GM21717 (cell line): ENCODE measurements around the gene GPR171.

Experiments used
- ATAC-seq: cut with Tn5 transposase; IDR thresholded peaks from one replicate; pipeline ENCODE4 v1.9.1; 2021; ENCODE audit warnings: mild to moderate bottlenecking, moderate library complexity; ENCODE audit not compliant: unreplicated experiment

Gene GPR171

DNA sequence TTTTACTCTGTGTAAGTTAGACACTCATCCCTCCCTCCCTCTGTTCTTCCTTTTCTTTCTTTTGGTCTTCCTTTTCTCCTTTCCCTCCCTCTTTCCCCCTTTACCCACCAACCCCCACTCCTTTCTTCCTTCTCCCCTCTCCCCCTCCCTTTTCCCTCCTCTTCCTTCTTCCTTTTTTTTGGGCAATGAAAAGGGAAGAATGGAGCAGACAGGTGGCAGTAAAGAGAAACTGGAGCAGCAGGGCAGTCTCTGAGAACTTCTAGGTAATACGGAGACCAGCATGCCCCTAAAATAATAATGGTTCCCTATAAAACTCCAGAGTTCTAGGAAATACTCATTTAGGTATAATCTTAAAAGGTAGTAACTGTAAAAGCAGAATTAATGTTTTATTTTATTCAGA, 11.4 kb upstream of the GPR171 start:
- no peak for ATAC-seq

DNA sequence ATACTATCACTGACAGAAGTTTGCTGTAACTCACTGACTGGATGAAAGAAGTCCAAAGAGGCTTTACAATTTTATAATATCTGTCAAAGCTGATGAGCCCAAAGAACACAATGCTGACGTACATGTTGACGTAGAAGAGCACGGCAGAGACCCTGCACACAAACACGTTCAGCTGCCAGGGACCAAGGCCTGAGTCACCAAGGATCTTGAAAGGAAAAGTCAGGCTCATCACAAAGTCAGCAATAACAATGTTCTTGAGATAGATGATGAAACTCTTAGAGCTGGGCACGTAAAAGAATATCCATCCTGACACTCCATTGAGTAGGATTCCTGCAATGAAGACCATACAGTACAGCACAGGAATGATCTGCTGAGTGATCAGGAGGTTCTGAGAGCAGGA, 10.9 kb upstream of the GPR171 start:
- no peak for ATAC-seq

DNA sequence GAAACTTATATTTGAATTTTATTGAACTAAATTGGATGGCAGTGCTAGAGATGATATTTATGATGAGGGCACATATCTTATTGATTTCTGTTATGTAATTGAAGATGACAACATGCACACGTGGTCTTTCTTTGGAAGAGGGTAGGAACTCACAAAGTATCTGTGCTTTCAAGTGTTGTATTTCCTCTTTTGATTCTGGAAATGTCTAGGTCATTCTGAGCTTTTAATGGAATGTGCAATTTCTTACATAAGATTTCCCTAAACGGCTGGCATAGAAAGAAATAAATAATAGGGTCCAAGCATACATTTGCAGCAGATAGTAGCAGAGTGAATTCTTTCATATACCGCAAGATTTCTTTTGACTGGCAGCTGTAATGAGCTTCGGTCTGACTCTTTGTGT, 10.1 kb upstream of the GPR171 start:
- no peak for ATAC-seq

DNA sequence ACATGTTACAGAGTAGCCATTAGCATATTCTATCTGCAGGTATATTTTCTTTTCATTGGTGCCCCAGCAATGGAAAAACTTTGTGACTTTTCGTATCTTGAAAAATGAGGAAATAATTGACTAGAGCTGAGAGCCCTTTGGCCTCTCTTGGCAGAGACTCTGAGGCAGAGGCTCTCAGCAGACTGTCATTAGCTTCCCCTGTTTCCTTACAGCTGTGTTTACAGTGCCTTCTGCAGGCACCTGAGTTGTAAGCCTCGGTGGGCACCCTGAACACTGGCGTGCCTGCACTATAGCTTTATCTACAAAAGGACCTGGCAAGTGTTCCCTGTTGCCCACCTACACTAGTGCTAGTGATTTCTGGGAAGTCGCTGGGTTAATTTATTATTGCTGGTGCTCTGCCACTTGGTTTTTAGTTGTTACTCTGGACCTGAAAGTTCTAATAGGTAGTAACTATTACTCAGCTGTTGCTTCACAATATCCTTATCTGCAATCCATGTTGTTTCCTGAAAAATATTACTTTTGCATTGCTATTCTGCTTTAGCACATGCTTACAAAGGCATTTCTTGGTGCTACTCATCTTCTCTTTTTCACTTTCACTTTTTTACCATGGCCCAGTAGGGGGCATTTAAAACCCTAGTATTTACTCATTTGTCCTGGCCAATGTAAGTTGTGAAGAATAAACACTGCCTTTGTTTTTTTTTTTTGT, 7.8 kb upstream of the GPR171 start:
- peak; percentile 71 for ATAC-seq

DNA sequence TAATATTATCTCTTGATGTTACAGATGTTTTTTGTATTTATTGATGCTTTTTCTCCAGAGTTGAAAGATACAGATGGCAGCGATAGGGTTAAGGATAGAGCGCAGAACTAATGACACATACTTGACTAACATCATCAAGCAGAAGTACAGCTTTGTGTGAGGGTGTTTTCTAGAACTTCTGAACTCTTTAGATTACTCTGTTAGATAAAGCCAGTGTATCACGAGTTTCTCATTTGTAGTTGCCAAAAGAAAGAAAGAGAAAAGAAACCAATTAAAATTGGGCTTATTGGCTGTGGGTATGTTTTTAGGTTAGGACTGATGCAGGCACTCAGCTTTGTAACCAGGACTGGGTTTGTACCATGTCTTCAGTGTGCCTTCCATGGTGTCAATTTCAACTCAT, 6.6 kb upstream of the GPR171 start:
- ATAC-seq = no peak

DNA sequence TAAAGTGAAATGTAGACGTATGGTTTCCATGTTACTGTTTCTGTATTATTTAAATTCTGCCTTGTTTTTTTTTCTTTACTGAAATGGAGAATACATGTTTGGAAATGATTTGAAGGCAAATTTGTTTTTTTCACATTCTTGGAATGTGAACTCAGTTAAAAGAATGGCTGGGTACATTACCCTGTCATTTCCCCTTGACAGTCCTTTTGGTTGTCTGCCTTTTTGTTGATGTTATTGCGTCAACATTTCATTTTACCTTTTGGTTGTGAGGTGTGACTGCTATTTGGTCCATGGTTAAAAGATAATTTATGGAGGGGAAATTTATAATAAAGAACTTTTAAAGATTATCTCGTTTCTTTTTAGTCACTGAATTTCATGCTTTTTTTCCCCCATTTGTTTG, 3.2 kb upstream of the GPR171 start:
- ATAC-seq = no peak

DNA sequence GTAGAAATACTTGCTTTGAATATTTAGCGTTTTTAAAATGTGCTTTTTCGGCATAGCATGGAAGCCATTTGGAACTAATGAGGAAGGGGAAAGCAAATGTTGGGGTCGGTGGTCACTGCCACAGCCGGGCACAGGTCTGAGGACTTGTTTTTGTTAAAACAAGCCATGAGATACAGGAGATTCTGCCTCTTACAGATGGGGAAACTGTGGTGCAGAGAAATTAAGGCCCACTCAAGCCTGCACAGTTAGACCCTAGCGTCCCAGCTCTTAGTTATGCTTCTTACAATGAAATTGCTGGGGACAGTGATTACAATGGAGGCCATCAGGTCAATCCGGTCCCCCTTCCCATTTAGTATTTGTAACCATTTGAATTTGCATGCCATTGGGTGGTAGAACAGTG, 2.5 kb upstream of the GPR171 start:
- ATAC-seq = no peak

DNA sequence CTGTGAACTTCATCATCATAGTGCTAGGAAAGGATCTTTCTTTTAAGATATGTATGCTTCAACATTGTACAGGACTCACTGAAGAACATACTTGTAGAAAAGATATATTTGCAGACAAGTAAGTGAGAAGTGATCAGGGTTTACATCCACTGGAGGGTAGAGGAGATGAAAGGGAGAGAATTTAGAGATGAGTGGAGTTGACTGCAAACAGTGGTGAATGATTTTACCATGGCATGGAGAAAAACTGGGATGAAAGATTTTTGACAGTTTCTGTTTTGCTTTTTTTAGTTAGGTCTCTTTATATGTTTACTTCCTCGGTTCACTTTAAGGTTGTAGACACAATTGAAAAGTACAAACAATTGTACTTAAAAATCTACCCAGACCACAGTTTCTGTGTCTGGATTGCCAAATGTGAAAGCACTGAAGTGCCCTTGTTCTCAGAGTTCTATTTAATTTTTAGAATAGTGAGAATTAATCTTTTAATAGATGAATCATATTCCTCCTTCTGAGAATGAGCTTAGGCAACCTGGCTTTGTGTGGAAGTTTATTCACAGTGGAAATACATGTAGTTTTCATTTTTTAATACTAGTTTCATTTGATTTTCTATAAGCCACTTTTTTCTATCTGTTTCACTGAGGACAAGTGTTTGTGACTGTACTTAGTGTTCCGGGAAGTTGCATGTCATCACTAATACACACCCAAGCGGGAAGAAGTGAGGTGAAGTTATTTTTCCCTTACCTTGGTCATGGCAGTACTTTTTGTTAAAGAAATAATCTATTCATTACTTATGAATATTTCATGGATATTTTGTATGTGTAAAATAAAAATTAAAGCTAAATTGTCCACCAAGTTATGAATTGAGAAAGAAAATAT, 1.8 kb upstream of the GPR171 start:
- ATAC-seq = no peak

DNA sequence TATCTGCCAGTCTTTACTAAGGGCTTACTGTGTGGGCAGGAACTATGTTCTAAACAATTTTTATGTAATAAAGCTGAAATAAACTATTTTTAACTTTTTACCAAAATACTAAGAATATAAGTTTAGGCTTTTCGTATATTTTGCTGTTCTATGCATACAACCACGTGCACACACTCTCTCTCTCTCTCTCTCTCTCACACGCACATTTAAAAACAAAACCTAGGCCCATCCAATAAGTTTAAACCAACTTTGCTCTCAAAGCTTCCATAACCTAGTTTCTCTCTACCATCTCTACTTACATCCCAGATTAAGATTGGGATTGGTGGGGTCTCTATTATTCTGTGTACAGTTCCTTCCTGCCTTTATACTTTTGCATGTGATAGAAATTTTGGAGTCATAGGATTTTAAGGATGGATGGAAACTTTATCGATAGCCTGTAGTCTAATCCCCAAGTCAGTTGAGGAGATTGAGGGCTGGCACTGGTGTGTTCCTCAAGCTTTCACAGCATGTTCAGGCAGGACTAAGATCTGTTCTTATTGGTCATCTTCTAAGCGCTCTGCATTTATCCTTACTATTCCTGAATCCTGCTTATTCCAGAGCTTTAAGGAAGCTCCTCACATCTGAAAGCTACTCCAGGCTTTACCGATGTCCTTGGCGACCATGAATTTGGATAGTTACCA, 1.8 kb downstream of the GPR171 start:
- ATAC-seq = no peak

DNA sequence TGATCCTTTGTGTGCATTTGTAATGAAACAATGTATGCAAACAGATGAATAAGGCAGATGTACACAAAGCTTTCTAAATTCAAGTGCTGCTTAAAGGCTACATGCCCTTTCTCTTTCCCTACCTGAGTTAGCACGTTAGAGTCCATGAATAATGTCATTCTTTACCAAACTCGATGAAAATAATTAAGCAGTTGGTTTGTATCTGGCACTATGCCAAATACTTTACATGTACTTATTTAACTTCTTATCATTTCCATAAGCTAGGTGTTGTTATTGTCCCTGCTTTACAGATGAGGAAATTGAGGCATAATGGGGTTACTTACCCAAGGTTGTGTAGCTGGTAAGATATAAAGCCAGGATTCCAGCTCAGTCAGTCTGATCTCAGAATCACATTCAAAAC, 2.4 kb downstream of the GPR171 start:
- ATAC-seq = no peak

DNA sequence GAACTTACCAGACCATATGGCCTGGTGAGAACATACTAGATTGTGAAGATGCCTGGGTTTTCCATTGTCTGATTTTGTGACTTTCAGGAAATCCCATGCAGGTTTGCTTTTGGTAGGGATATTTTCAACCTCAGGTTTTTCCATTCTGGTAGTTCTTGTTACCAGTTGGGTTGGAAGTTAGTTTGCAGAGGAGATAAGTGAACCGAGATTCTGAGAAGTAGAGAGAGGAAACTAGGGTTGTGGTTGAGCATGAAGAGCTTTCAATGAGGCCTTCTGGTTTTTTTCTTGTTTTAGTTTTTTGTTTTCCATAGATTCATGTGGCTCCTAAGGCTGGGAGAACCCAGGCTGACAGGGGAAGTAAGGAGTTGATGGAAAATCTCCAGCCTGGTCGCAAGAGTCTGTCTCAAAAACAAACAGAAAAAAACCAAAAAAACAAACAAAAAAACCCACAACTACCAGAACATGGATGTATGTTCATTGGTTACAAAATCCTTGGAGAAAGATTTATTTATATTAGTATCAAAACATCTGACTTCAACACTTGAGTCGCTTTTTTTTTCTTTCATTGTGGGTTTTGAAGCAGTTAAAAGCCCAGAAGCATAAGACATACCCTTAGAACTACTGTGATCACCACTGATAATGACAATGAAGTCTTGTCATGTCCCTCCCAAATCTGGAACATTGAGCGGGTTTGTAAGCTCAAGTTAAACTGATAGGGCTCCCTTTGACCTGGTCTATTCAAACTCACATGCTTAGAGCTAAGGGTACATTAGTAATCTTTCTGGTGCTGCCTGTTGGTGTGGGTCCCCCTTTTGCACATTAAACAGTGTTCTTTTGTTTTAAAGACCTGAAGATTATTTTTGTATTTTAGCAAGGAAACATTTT, 3.2 kb downstream of the GPR171 start:
- ATAC-seq = no peak

DNA sequence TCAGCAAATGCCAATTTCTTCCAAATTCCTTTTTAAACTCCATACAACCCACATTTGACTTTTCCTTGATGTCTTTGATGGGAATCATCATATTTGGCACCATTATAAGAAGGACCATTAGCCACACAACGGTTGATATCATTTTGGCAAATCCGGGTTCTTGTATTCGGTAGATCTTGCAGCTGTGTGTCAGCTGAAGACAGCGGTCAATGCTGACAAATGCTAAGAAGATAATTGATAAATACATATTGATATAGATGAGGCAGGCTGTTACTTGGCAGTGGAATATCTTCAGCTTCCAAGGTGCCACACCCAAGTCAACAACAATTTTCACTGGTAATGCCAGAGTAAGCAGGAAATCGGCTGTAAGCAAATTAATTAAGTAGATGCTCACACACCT, 4.2 kb downstream of the GPR171 start:
- ATAC-seq = no peak

DNA sequence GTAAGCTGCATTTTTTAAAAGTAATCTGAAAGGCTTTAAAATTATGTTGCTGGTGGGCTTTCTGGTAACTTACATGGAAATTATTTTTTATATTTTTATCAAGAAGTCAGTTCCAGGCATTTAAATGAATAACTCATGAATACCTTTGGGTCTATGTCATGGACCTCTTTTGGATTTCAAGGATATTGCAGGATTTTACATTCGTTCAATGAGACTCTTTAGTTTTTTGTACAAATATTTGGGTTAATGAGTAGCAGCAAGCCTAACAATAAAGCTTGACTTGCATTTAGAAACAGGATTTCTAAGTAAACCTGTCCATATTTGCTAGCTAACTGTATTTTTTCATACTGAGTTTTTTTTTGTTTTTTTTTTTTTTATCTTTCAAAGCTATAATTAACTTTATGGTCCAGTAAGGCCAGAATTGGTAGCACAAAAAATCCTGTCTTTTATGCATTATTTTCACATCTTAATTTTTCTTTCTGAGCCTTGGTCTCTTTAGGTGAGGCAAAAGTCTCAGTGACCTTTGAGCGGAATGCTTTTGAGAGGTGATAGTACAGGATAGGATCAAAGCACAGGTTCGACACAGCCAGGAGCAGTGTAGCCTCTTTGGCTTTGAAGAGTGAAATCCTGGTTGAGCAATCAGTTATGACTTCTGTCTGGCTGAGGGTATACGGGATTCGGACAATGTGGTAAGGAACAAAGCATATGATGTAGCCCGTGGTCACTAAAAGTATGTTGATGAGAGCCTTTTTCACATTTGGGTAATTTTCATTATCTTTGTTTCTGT, 4.8 kb downstream of the GPR171 start:
- ATAC-seq = no peak

DNA sequence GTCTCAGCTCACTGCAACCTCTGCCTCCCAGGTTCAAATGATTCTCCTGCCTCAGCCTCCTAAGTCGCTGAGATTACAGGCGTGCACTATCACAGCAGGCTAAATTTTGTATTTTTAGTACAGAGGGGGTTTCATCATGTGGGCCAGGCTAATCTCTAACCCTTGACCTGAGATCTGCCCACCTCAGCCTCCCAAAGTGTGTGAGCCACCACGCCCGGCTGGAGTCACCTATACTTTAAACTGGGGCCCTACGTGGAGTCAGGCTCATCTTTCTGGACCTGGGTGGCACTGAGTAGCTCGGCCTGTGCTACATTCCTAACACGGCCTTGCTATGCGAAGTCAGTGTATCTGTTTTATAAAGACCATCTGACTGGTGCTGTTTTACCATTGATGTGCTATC, 5.8 kb downstream of the GPR171 start:
- ATAC-seq = no peak

DNA sequence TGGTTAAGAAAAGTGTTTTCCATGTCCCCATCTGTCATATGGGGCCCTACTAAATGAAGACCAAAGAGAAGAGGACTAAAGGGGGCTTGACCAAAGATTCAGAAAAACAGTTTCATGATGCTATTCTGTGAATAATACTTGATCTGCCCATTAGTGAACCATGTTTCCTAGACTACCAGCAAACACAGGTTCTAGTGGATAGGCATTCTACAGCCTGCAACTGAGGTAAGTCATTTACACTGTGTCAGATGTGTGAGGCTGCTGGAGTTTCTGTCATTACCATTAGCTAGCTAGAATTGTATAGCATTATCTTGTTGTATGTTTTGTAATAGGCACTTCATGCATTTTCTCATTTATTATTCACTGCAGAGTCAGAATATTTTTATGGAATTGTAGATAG, 6.6 kb downstream of the GPR171 start:
- no peak for ATAC-seq

DNA sequence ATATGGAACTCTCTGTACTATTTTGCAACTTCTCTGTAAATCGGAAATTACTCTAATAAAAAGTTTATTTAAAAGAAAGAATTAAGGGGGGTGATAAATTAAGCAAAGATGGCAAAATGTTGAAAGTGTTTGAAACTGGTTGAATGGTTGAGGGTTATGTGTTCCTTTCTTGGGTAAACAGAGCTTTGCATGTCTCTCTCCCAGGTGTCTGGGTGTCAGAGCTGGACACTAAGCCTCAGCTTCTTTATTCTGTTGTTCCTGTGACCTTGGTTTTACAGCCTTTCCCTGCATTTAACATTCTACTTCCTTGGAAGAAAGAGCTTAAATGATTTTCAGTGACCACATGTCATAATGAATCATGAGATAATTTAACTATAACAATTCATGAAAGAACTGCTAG, 7.2 kb downstream of the GPR171 start:
- no peak for ATAC-seq

DNA sequence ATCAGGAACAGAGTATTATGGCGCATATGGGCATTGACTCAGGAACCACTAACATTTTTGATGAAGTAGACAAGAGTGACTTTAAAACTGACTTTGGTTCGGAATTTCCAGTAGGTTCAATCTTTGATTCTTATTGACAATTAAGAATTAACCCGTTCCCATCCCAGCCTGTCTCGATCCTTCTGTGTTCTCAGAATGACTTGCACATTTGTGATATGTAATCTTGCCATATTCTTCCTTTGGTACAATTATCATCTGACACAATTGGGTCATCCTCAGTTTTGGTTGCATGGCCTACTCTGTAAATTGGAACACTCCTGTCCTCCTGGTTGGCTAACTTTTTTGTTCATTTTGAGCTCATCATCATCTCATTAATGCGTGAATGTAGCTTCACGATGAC, 10.5 kb downstream of the GPR171 start:
- no peak for ATAC-seq

DNA sequence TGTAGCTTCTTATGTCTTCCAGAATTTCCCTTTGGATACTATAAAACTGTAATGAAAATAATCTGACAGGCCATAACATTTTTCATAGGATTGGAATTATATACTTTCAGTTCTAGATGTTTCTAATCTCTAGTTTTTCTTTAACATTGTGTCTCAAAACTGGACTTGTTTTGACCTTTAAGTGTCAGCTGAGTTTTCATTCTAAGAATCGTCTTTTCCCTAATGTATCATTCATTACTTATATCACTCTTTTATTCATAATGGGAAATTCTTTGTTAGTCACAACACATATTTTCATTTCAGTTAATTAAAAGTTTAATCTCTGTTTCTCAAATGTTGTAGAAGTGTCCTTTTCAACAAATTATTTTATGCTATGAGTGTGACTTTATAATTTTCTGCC, 11.9 kb downstream of the GPR171 start:
- no peak for ATAC-seq

DNA sequence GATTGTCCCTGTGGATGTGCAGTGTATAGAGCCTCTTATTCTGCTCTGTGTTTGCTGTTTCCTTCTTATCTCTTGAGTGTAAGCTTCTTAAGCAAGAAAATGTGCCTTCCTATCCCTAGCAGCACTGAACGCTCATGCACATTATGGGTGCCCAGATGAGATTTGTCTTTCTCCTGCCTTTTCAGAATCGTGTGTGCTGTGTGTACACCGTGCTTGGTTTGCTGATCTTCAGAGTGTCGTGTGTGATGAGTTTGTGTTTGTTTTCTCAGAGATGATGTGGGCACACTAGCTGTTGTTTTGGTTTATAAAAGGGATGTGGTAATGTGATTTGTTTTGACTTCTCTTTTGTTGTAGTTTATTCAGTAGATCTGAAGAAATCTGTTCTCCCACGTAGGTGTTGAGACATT, 19.7 kb downstream of the GPR171 start:
- ATAC-seq = no peak
